ENCODE measurements around the gene STX11.

Gene STX11

DNA sequence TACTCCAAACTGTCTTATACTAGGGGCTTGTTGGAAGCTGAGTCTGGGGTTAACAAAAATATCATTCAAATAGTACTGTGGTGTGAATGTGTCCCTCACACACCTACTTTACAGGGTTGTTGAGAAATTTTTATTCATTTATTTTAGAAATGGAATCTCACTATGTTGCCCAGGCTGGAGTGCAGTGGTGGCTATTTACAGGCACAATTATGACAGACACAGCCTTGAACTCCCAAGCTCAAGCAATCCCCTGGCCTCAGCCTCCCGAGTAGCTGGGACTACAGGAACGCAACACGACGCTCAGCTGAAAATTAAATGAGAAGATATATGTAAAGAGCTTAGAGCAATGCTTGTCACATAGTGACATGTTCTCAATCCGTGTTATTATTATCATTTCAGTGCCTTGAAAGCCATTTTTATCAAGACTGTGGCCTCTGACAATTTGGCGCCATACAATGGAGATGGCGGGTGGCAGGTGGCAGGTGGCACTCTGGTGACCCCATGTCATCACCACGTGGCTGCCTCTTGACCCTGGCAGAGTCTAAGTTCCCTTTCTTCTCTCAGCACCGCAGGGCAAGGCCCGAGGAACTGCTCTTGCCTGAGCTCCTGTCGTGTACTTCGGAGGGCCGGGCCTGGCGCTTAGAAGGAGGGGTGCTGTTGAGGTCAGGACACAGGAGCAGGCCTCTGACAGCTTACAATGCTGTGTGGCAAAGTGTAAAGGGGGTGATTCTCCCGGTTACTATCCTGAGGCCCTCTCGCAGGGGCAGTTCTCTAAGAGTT, 64.5 kb downstream of the STX11 start:
- no peak for DNase-seq (ENCODE audit: low read depth, low spot score)

DNA sequence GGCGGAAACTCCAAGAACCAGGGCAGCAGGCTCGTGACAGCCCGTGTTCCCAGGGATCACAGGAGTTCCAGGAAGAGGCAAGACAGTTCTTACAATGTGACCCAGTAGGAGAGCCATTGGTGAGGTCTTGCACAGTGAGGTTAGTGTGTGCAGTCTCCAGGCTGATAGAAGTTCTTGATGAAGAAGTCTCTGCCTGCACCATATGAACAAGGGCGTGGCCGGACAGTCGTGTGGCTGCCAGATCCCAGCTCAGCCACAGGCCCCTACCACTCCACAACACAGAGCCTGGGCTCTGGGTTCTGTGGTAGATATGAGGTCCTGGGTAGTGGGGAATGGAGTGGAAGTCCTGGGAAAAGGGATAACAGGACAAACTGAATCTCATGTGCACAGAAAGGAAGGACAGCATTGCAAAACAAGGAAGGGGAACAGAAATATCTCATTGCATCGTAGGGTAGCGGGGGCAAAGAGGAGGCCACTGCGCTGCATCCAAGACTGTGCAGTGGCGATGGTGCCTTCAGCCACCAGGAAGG, 65.2 kb downstream of the STX11 start:
- DNase-seq (ENCODE audit: low read depth, low spot score), result no peak

- DNase-seq (ENCODE audit: low read depth, low spot score), result peak; percentile 80
Observed at GRCh38 chr6:144215932-144216667, 65.8 kb downstream of the STX11 start.

DNA sequence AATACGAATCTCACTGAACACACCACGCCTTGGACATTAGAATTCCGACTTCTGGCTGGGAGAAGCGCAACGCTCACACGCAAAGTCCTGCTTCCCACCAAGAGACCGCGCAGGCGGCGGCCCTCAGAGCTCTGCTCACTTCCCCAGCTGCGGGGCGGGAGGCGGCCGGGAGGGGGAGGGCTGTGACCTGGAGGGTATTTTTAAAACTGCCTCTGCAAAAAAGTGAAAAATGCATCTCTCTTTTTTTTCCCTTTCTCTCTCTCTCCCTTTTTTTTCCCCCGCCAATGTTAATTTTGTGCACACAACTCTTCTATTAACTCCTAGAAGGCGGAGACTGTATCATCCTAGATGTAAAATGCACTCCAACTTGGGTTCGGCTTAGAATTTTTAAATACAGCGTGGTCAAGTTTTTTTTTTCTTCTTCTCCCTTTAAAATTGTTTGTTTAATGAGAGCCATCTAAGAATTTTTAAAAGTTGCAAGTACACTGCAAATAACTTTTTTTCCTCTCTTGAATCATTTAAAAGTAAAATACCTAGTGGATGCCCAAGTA, 66.4 kb downstream of the STX11 start:
- peak; percentile 51 for DNase-seq (ENCODE audit: low read depth, low spot score)

DNA sequence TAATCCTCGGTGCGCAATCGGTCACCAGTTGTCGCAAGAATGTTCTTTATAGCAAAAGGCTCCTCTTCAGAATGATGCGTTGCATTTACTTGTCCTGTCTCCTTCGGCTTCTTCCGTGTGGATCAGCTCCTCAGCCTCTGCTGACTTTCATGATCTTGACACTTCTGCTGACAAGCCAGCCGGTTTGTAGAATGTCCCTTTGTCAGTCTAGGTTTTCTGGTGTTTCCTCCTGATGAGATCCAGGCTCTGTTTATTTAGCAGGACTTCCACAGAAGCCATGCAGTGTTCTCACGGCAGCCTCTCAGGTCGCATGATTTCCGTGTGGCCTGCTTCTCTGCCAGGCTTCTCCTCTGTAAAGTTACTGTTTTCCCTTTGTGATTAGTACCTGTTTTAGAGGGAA, 66.9 kb downstream of the STX11 start:
- no peak for DNase-seq (ENCODE audit: low read depth, low spot score)

GRCh38 chr6:144217797-144218196, 67.5 kb downstream of the STX11 start:
- DNase-seq (ENCODE audit: low read depth, low spot score), result no peak

DNA sequence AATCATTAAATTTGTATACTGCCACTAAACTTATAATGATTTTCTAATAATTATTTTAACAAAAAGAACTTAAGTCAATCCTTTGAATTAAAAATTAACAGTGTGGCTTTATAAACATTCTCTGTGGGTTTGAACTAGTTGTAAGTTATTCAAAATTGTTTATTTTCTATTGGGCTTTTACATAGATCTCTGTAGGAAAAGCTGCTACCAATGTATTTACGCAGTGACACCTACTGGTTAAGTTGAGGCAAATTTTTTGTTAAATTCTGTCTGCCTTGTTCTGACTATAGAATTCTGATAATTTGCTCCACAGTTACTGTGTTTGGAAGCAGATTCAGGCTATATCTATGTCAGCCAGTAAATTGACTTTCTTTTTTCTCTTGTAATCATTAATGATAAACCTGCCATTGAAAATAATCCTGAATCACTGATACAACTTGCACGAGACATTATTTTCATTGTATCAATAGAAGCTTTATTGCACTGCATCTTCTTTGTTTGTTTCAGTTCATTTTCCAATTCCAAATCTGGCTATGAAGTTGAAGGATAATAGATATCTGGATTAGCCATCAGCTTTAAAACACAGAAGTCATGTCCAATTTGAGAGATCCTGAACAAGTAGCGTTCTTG, 68.9 kb downstream of the STX11 start:
- no peak for DNase-seq (ENCODE audit: low read depth, low spot score)

DNA sequence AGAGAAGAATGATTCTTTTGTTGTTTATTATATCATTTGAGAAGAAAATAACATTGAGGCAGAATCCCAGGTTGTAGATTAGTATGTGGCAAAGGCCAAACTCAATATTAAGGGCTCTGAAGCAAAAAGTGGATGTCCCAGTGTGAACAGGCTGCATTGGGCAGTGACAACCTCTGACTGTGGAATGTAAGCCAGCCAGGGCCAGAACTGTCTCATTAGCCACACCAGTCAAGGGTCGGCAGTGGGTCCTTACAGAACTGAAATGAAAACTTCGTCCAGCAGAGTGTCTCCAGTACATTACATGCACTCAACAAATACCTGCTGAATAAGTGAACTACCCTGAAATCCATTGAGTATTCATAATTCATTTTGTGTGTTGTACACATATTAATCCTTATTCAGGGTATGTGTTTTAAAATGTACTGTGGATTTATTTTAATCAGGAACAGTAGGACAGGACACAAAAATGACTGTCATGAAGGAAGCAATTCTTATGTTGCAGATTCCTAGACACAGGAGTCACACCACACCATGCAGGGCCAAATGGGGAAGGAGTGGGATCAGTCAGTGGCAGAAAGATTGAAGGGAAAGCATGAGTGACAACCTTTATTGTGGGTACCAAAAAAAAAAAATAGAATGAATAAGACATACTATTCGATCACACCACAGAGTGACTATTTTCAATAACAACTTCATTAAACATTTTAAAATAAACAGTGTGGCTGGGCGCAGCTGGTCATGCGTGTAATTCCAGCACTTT, 69.9 kb downstream of the STX11 start:
- DNase-seq (ENCODE audit: low read depth, low spot score), result no peak

GRCh38 chr6:144223686-144224085, 73.4 kb downstream of the STX11 start:
- DNase-seq (ENCODE audit: low read depth, low spot score), result no peak

DNA sequence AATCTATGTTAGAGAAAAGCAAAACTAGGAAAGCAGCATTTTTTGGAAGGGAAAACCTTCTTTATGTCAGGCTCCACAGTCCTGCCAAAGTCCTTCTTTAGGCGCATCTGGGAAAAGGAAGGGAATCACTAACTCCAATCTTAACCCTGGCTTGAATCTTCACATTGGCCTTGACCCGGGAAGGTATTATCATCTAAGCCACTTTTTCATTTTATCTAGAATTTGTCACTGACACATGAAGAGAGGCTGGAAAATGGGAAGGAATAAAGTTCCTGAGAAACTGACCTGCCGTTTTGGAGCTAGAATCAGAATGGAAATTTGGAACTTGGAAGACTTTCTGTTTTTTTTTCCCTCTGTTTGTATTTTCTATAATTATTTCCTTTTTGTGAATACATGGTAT, 81.4 kb downstream of the STX11 start:
- no peak for DNase-seq (ENCODE audit: low read depth, low spot score)

GRCh38 chr6:144232176-144232831, 82.0 kb downstream of the STX11 start:
- no peak for DNase-seq (ENCODE audit: low read depth, low spot score)

DNA sequence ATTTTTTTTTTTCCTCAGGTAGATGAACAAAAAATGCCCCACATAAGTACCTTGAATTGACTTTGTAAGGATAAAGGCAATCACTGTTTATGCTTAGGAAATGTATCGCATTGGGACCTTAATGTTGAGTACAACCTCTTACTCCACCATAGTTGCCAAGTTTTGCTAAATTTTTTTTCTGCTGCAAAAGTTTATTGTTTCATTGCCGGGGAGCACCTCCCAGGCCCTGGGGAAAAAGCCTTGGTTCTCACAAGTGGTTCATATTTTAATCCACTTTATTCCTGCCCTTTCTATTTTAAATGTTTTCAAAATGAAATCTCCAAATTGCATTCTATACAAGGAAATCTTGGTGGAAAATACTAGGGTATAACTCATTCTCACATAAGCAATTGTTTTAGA, 82.5 kb downstream of the STX11 start:
- no peak for DNase-seq (ENCODE audit: low read depth, low spot score)

- DNase-seq (ENCODE audit: low read depth, low spot score), result no peak
Observed at GRCh38 chr6:144234399-144234798, 84.1 kb downstream of the STX11 start.

DNA sequence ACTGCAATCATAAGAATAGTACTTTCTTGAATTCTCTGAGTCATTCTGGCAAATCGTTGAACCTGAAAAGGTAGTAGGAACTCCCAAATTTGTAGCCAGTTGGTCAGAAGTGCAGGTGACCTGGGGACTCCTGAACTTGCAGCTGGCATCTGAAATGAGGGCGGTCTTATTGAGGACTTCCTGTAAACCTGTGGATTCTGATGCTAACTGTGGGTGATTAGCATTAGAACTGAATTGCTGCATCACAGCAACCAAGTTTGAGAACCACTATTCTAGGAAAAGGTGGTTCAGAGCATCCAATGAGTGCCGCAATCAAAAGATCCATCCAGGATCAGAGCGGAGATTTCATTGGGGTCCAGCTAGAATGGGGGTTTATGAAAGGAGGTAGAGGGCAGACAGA, 84.6 kb downstream of the STX11 start:
- DNase-seq (ENCODE audit: low read depth, low spot score), result no peak
